MM.1S (cell line): ENCODE data around the gene RAB3D.
"Not testable (repeated sequence)": the region's sequence is repeated elsewhere in the genome, so short reads cannot be mapped to it uniquely, and the experiment has no call there.

Experiments used
- CTCF ChIP-seq: fragments of 300-600 bp; sonication (generic); IDR thresholded peaks from 2 replicates; pipeline ENCODE4 v1.5.1; 2016; ENCODE audit warnings: antibody characterized with exemption, low read length, mixed read lengths
- EZH2 ChIP-seq: fragments of 300-600 bp; sonication (generic); optimal IDR thresholded peaks from 2 replicates; pipeline ENCODE3; 2017; ENCODE audit warnings: low read depth, mild to moderate bottlenecking, antibody characterized with exemption, low read length, mixed read lengths
- EZH2phosphoT487 ChIP-seq: fragments of 300-600 bp; sonication (generic); IDR thresholded peaks from 2 replicates; pipeline ENCODE4 v1.6.1; 2018; ENCODE audit warnings: antibody characterized with exemption, low read length

- not testable (repeated sequence) for TF ChIP-seq EZH2, CTCF, EZH2phosphoT487
These were observed 5.6 kb downstream of the RAB3D start for GRCh38 chr19:11333838-11334237.
